SK-N-SH treated with all-trans-retinoic acid at 6 μM for 48 hours (cell line): ENCODE data around the gene IGLL5.

ENCODE experiments used
- ATAC-seq: fragments of 200-7000 bp; cut with Tn5 transposase; 3 replicates; pipeline ENCODE4 v1.9.1; 2020; ENCODE audit warnings: mild to moderate bottlenecking, moderate library complexity
- ARNTL ChIP-seq: fragments of 450-650 bp; formaldehyde crosslinking; IDR thresholded peaks from 2 replicates; pipeline ENCODE4 v1.5.0; 2020; ENCODE audit warnings: low read depth, mild to moderate bottlenecking, moderate library complexity, borderline replicate concordance
- BACH2 ChIP-seq: fragments of 250-450 bp; sonication (Bioruptor Pico); IDR thresholded peaks from 2 replicates; pipeline ENCODE4 v1.9.0; 2021; ENCODE audit warnings: mild to moderate bottlenecking, borderline replicate concordance
- CSDC2 ChIP-seq: fragments of 250-450 bp; sonication (Bioruptor Pico); IDR thresholded peaks from 2 replicates; pipeline ENCODE4 v1.5.0; 2020; ENCODE audit warnings: mild to moderate bottlenecking, moderate library complexity
- CSRNP3 ChIP-seq: fragments of 250-450 bp; sonication (Bioruptor Pico); IDR thresholded peaks from 2 replicates; pipeline ENCODE4 v1.5.1; 2021; ENCODE audit warnings: mild to moderate bottlenecking, moderate library complexity
- ESRRG ChIP-seq: fragments of 250-450 bp; sonication (Bioruptor Pico); IDR thresholded peaks from 2 replicates; pipeline ENCODE4 v1.6.1; 2021; ENCODE audit warnings: mild to moderate bottlenecking
- GLIS3 ChIP-seq: fragments of 250-450 bp; sonication (Bioruptor Pico); IDR thresholded peaks from 2 replicates; pipeline ENCODE4 v1.5.0; 2020; ENCODE audit warnings: mild to moderate bottlenecking, moderate library complexity
- OSR1 ChIP-seq: fragments of 250-450 bp; sonication (Bioruptor Pico); IDR thresholded peaks from 2 replicates; pipeline ENCODE4 v1.8.0; 2022; ENCODE audit warnings: moderate library complexity, mild to moderate bottlenecking, inconsistent platforms
- POU6F1 ChIP-seq: fragments of 250-450 bp; sonication (Bioruptor Pico); IDR thresholded peaks from 2 replicates; pipeline ENCODE4 v1.8.0; 2021; ENCODE audit warnings: low read depth, mild to moderate bottlenecking, moderate library complexity, borderline replicate concordance
- PPARA ChIP-seq: fragments of 250-450 bp; sonication (Bioruptor Pico); IDR thresholded peaks from 2 replicates; pipeline ENCODE4 v1.5.0; 2020; ENCODE audit warnings: mild to moderate bottlenecking, borderline replicate concordance
- RARB ChIP-seq: fragments of 250-450 bp; sonication (Bioruptor Pico); IDR thresholded peaks from 2 replicates; pipeline ENCODE4 v1.8.0; 2021; ENCODE audit warnings: mild to moderate bottlenecking, moderate library complexity
- TCF4 ChIP-seq: fragments of 250-450 bp; sonication (Bioruptor Pico); IDR thresholded peaks from 2 replicates; pipeline ENCODE4 v1.8.0; 2021; ENCODE audit warnings: mild to moderate bottlenecking, moderate library complexity, borderline replicate concordance
- TOX ChIP-seq: fragments of 250-450 bp; sonication (Bioruptor Pico); IDR thresholded peaks from 2 replicates; pipeline ENCODE4 v1.8.0; 2021; ENCODE audit warnings: mild to moderate bottlenecking, moderate library complexity, borderline replicate concordance
- TSHZ2 ChIP-seq: fragments of 250-450 bp; sonication (Bioruptor Pico); IDR thresholded peaks from 2 replicates; pipeline ENCODE4 v1.5.0; 2020; ENCODE audit warnings: mild to moderate bottlenecking, moderate library complexity
- ZC3H10 ChIP-seq: fragments of 250-450 bp; sonication (Bioruptor Pico); IDR thresholded peaks from 2 replicates; pipeline ENCODE4 v1.5.1; 2021; ENCODE audit warnings: mild to moderate bottlenecking, moderate library complexity
- ZFP30 ChIP-seq: fragments of 450-650 bp; formaldehyde crosslinking; IDR thresholded peaks from 2 replicates; pipeline ENCODE4 v1.5.0; 2022; ENCODE audit warnings: mild to moderate bottlenecking, moderate library complexity
- ZNF8 ChIP-seq: fragments of 450-650 bp; formaldehyde crosslinking; IDR thresholded peaks from 2 replicates; pipeline ENCODE4 v1.5.0; 2020; ENCODE audit warnings: mild to moderate bottlenecking, moderate library complexity

The IGLL5 gene

GRCh38 chr22:22863001-22863400 lies 24.6 kb upstream of the IGLL5 start (continued):
- no peak for TF ChIP-seq CSRNP3 (CRISPR knock-in tag)
- no peak for TF ChIP-seq ZC3H10 (CRISPR knock-in tag)
- no peak for TF ChIP-seq PPARA (CRISPR knock-in tag)
- no peak for TF ChIP-seq GLIS3 (CRISPR knock-in tag)
- no peak for TF ChIP-seq TCF4 (CRISPR knock-in tag)
- no peak for TF ChIP-seq POU6F1 (CRISPR knock-in tag)

DNA sequence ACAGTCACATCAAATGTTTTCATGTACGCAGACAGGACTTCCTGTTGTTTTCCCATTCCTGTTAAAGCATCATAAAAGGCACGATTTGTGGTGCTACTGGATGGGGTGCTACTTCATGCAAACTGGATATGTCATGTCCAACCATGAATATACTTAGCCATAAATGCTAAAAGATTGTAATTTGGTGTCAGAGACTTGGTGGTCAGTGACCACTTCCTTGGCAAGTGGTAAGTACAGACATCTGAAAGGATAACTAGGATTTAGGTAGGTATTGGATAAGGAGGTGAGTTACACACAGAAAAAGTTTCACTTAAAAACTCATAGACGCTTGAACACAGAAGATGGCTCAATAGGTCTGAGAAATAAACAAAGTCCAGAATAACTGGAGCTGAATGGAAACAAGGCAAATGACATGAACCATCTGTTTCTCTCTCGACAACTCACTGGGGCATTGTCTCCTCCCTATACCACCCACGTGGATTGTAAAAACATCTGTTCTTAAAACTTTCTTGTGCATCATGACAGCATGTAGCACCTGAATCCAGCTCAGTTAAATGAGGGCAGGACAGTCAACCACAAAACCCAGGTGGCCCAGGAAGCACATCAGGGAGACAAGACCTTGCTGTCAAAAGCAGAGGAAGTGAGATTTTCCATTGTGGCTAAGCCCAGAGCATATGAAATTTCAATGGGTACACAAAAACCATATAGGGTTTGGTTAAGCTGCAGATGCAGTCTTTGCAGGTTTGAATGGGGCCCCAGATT lies 22.1 kb upstream of the IGLL5 start:
- TF ChIP-seq CSRNP3 (CRISPR knock-in tag), result no peak
- no peak for TF ChIP-seq RARB (CRISPR knock-in tag)
- no peak for TF ChIP-seq ESRRG
- TF ChIP-seq ZFP30 (CRISPR knock-in tag), result no peak
- TF ChIP-seq POU6F1 (CRISPR knock-in tag), result no peak
- TF ChIP-seq PPARA (CRISPR knock-in tag), result no peak
- no peak for TF ChIP-seq TCF4 (CRISPR knock-in tag)
- TF ChIP-seq CSDC2, result no peak
- TF ChIP-seq OSR1 (CRISPR knock-in tag), result no peak
- TF ChIP-seq ARNTL, result no peak
- TF ChIP-seq TSHZ2 (CRISPR knock-in tag), result no peak
- no peak for TF ChIP-seq TOX
- TF ChIP-seq ZC3H10 (CRISPR knock-in tag), result no peak
- TF ChIP-seq BACH2 (CRISPR knock-in tag), result no peak
- TF ChIP-seq GLIS3 (CRISPR knock-in tag), result no peak
- TF ChIP-seq ZNF8 (CRISPR knock-in tag), result no peak
- ATAC-seq, result no peak

DNA sequence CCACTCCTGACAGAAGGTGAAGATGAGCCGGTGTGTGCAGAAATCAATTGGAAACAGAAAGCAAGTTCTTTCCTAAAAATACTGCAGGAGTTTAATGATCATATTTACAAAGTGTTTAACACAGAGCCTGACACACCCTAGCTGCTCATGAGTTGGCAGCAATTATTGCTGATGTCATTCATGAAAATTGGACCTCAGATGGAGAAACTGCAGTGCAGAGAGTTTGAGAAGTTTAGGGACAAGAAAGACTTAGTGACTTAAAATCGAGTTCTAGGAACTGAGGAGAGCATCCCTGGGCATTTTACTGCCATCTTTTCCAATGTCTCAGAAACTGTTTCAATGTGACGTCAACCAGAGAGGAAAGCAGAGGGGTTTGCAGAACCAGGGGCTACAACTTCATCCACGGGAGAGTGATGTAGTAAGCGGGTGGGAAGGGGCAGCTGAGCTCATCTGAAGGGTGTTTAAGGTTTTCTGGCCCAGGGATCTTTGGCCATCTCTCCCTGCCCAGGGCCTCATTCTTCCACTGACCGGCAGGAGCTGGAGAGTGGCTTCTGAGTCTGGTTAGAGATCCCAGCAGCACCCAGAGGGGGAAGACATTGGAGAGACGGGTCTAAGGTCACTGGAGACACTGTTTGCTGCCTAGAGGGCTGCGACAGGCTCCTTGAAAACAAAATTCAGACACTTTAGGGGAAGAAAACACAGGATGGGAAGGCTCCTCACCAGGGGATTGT lies 21.1 kb upstream of the IGLL5 start:
- ATAC-seq, result no peak

More for the DNA sequence above, 21.1 kb upstream of the IGLL5 start:
- no peak for TF ChIP-seq ZNF8 (CRISPR knock-in tag)
- TF ChIP-seq, all 23 proteins: peak for 0
